Measurements from ENCODE around the gene DNAH17.

DNA sequence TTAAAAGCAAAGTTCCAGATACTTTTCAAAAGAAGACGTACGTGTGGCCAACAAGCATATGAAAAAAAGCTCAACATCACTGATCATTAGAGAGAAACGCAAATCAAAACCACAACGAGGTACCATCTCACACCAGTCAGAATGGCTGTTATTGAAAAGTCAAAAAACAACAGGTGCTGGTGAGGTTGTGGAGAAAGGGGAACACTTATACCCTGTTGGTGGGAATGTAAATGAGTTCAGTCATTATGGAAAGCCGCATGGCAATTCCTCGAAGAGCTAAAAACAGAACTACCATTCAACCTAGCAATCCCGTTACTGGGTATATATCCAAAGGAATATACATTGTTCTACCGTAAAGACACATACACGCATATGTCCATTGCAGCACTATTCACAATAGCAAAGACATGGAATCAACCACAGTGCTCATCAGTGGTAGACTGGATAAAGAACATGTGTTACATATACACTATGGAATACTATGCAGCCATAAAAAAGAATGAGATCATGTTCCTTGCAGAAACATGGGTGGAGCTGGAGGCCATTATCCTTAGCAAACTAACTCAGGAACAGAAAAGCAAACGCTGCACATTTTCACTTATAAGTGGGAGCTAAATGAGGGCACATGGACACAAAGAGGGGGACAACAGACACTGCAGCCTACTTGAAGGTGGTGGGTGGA lies 31.1 kb upstream of the DNAH17 start:
- TF ChIP-seq CTCF (IDR thresholded peaks at IDR 0.05; ENCODE audit: low read depth, low read length, poor library complexity, severe bottlenecking) (no peak), EZH2phosphoT487 (IDR thresholded peaks at IDR 0.05; ENCODE audit: borderline replicate concordance, low read length) (no peak)

Data from DOHH2 (cell line).